ENCODE data around the gene CCT7.

Gene CCT7

GRCh38 chr2:73225513-73226360 is 8.4 kb upstream of the CCT7 start:
- DNase-seq (ENCODE audit: low spot score), result no peak

- no peak for DNase-seq (ENCODE audit: low spot score)
These were observed 7.0 kb upstream of the CCT7 start for GRCh38 chr2:73227086-73227485.

- no peak for DNase-seq (ENCODE audit: low spot score)
These were observed 5.5 kb upstream of the CCT7 start for GRCh38 chr2:73228631-73229030.

DNA sequence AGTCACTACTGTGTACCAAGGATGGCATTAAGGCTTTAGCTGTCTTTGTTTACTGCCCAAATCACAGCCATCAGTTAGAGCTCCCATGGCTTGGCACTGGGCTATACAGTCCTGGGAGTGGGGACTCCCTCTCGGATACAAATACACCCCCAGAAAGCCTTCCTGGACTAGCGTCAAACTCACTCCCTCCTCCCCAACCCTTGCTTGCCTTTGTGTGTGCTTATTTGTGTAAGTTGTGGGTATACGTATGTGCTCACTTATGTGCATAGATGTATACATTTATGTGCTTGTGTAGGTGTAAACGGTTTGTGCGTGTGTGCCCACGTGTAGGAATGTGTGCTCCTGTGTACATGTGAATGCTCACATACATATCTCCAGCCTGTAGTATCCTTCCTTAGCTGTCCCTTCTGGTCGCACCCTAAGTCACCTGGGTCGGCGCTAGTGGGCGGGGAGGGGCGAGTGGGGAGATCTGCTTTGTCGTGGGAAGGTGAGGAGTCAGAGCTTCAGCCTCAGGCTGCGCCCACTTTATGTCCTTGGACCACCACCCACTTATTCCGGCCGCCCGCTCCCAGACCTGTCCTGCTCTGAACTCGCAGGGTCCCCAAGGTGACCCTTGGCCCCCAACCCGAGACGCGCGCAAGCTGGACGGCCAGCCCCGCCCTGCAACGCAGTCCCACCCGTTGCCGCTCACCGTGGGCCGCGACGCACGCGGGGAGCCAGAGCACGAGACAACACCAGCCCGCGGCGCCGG is 1.5 kb upstream of the CCT7 start:
- peak; percentile 44 for DNase-seq (ENCODE audit: low spot score)

GRCh38 chr2:73233154-73233931 is 765 bp upstream of the CCT7 start, which contains the start of gene PRADC1:
PRADC1 (minus strand) TSS chr2:73233239; CDS start chr2:73233160, 79 bp downstream.
- DNase-seq (ENCODE audit: low spot score), result peak; percentile 99

DNA sequence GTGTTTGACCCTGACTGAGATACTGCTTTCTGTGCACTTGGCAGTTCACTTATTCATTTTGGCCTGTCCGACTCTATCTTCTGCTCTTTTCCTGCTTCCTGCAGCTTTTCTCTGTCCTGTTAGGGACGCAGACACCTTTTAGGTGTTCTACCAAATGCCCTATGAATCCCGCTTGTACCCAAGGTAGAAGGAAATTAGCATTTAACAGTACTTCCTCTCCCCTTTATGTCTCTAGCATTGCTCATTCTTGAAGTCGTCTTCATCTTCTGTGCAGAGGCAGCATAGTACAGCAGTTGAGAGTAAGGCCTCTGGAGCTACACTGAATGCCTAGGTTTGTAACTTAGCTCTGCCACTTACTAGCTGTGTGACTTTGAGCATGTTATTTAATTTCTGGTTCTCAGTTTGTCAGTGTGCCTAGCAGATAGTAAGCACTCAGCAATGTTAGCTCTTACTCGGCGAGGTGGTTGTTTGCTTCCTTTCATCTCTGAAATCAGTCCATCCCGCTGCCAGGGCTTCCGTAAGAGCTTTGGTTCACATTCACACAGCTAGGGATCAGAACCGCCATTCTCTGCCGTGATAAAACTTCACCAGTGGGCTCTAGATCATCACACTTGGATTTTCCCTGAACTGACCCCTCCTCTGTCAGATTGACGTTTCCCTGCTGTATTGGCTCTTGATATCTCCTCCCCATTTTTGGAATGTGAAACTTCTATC is 1.4 kb downstream of the CCT7 start:
- DNase-seq (ENCODE audit: low spot score), result no peak

DNA sequence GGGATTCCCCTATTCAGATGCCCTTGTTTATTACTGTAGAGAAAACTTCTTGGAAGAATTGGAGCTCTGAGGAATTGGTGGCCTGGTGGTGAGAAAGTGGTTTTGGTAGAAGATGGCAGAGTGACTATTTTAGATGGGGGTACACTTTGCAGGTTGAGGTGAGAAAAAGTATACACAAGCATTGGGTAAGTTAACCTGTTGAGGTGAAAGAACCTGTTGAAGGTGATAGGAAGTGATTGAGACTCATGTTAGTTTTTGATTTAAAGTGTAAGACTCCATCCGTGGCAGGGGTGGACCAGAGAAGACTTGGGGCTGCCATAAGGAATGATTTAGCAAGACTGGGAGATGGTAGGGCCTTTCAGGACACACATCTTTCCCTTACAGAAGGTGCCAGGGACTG is 3.1 kb downstream of the CCT7 start:
- no peak for DNase-seq (ENCODE audit: low spot score)

DNA sequence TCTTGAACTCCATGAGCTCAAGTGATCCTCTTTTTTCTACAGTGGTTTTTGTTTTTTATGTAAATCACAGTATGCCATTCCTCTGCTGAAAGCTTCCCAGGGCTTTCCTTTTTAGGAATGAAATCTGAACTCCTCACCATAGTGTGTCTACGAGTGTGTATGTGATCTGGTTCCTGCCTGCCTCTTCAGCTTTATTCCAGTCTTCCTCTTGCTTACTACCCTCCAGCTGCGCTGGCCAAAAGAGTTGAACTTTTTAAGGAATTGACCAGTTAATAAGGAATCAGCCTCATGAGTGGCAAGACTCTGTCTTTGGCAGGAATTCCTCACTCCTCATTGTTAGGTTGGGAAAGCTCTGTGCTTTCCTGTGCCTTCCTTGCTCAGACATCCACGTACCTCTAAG is 4.0 kb downstream of the CCT7 start:
- DNase-seq (ENCODE audit: low spot score), result no peak

- no peak for DNase-seq (ENCODE audit: low spot score)
These were observed 4.9 kb downstream of the CCT7 start for GRCh38 chr2:73238976-73239375.

DNA sequence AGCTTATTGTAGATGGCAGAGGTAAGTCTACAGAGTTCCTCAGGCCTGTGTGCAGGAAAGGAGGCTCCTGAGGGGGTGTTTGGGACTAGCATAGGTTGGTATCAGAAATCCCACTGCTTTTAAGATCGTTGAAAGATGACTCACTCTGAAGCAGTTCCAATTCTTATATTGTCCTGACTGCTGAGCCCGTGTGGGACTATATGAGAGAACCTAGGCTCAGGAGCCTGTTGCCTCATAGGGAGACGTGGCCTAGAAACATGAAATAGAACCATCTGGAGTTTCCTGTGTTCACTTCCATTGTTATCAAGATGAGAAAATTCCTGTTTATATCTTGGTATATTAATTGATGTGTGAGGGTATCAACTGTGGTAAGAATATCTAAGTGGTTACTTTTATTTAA is 5.7 kb downstream of the CCT7 start:
- DNase-seq (ENCODE audit: low spot score), result no peak

DNA sequence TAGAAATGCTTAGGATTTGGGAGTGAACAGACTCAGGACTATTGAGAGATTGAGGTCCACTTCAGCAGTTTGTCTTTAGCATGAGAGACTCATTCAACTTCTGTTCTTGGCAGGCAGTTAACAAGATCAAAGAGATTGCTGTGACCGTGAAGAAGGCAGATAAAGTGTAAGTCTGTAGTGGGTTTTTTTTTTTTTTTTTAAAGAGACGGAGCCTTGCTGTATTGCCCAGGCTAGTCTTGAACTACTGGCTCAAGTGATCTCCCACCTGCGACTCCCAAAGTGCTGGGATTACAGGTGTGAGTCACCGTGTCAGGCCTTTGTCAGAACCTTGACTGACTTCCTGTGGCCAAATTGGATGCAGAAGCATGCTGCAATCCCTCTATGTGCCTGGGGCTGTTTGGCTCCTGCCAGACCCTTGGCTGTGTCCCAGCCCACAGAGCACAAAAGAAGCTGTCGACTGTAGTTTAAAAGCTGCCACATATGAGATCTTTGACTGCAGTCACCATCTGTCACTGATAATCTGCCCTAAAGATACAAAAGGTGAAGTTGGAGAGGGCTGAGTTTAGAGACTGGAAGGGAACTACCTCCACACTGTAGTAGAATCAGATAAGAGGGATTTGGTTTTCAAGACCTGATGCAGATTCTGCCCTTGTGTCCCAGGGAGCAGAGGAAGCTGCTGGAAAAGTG is 9.9 kb downstream of the CCT7 start:
- DNase-seq (ENCODE audit: low spot score), result no peak

- no peak for DNase-seq (ENCODE audit: low spot score)
These were observed 10.5 kb downstream of the CCT7 start for GRCh38 chr2:73244580-73244979.

DNA sequence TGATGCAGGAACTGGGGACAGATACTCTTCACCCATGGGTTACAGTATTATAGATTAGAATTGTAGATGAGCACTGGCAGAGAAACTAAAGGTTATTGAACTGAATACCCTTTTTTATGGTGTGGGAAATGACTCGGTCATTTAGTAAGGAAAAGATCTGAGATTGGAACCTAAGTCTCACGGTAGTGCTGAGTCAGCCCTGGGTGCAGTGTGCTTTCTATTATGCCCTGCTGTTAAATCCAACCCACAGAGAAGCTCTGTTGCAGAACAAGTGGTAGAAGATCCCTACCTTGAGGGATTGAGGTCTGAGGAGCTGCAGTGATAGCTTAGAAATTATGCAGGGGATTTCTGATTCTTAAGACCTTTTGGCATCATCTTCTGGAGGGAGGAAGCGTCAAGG is 12.7 kb downstream of the CCT7 start:
- DNase-seq (ENCODE audit: low spot score), result no peak

GRCh38 chr2:73249636-73250035 is 15.5 kb downstream of the CCT7 start:
- no peak for DNase-seq (ENCODE audit: low spot score)

GRCh38 chr2:73250872-73251846 is 17.1 kb downstream of the CCT7 start:
- no peak for DNase-seq (ENCODE audit: low spot score)

GRCh38 chr2:73252238-73253027 is 18.3 kb downstream of the CCT7 start:
- DNase-seq (ENCODE audit: low spot score), result no peak

GRCh38 chr2:73253400-73253799 is 19.3 kb downstream of the CCT7 start:
- no peak for DNase-seq (ENCODE audit: low spot score)

- DNase-seq (ENCODE audit: low spot score), result no peak
These were observed 19.8 kb downstream of the CCT7 start for GRCh38 chr2:73253901-73254300.

DNA sequence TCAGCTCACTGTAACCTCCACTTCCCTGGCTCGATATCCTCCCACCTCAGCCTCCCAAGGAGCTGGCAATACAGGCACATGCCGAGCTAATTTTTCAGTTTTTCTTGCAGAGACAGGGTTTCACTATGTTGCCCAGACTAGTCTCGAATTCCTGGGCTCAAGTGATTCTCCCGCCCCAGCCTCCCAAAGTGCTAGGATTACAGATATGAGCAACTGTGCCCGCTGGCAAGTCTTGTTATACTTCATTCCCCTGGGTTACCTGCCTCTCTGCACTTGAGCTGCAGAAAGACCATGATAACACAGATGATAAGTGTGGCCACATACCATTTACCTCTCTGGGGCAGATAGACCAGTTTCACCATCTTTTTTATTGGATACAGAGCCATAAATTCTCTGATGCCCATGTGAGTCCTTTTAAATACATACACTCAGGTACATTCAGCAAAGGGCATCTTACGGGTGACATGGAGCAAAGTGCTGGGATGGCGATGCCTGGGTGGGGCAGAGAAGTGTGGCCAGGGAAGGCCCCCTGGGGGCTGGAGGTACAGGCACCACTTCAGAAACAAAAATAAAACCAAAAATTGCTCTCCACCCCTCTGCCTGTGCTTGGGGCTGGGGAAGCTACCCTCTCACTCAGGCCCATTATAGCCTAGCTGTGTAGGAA is 20.4 kb downstream of the CCT7 start:
- DNase-seq (ENCODE audit: low spot score), result no peak

Data from germinal center (tissue), 1 donor.